ENCODE results near the gene CAP2. TPM values are rescaled to one million over a fixed set of nuclear protein-coding genes. Genes with fewer than 3 reads are reported as not detected.
"Not testable (repeated sequence)": the region's sequence is repeated elsewhere in the genome, so short reads cannot be mapped to it uniquely, and the experiment has no call there.

The CAP2 gene
- total RNA-seq, 2 experiments from 2014 or later: not detected

- no peaks in the 10 kb centered on the region for H3K27me3 Mint-ChIP-seq
- H3K36me3 Mint-ChIP-seq (ENCODE audit: low read depth): no peaks in the 10 kb centered on the region
- POLR2A ChIA-PET: no interaction called here
- H3K4me3 Mint-ChIP-seq: no peak overlapping the region
- no peak for DNase-seq
- H3K9me3 Mint-ChIP-seq: no peaks in the 10 kb centered on the region
- CTCF ChIA-PET: no interaction called here
- no peaks in the 10 kb centered on the region for H3K4me1 Mint-ChIP-seq
- no peak overlapping the region for H3K27ac Mint-ChIP-seq
These were observed 11.8 kb upstream of the CAP2 start for GRCh38 chr6:17381424-17382147.

DNA sequence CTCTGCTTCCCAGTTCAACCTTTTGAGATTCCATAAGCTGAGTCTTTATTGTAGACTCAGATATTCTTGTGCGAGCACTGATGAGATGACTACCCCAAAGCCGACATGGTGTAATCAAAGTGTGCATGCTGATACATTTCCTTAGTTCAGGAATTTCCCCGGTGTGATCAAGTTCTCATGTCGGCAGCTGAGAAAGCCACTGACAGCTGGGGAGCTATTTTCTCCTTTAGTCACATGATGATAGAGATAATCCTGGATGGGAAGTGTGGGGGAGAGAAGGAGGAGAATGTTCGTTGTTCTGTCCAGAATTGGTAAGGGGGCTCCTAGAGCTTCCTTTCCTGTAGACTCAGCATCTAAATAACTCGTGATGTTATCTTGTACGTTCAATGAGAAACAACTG lies 7.7 kb upstream of the CAP2 start:
- ChIA-PET CTCF (no interaction called here), POLR2A (no interaction called here)
- Mint-ChIP-seq H3K27ac (no peak overlapping the region), H3K27me3 (peaks cover 4% of the 10 kb centered on the region), H3K4me1 (no peaks in the 10 kb centered on the region), H3K36me3 (ENCODE audit: low read depth) (no peaks in the 10 kb centered on the region), H3K9me3 (no peaks in the 10 kb centered on the region), H3K4me3 (no peak overlapping the region)
- DNase-seq: no peak

GRCh38 chr6:17388365-17388764 lies 5.0 kb upstream of the CAP2 start:
- Mint-ChIP-seq H3K27me3 (peaks cover 28% of the 10 kb centered on the region), H3K4me3 (no peak overlapping the region), H3K27ac (no peak overlapping the region), H3K4me1 (no peaks in the 10 kb centered on the region), H3K9me3 (no peaks in the 10 kb centered on the region), H3K36me3 (ENCODE audit: low read depth) (no peaks in the 10 kb centered on the region)
- DNase-seq: no peak
- CTCF ChIA-PET: no interaction called here
- POLR2A ChIA-PET: no interaction called here

GRCh38 chr6:17389274-17389847 lies 4.0 kb upstream of the CAP2 start:
- Mint-ChIP-seq H3K27me3 (peaks cover 34% of the 10 kb centered on the region), H3K9me3 (no peaks in the 10 kb centered on the region), H3K4me1 (peaks cover 4% of the 10 kb centered on the region), H3K4me3 (no peak overlapping the region), H3K27ac (no peak overlapping the region), H3K36me3 (ENCODE audit: low read depth) (no peaks in the 10 kb centered on the region)
- ChIA-PET POLR2A (no interaction called here), CTCF (no interaction called here)
- DNase-seq: no peak

DNA sequence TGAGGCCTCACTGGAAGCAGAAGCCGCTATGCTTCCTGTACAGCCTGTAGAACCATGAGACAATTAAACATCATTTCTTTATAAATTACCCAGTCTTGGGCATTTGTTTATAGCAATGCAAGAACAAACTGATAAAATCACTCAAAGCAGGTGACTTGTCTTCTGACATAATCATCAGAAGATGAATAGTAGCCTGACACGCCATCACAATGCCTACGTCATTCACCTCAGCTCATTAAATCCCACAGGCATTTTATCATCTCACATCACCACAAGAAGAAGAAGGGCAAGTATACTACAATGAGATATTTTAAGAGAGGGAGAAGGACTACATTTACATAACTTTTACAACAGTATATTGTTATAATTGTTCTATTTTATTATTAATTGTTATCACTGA lies 3.1 kb upstream of the CAP2 start:
- ChIA-PET POLR2A (no interaction called here), CTCF (no interaction called here)
- Mint-ChIP-seq H3K36me3 (ENCODE audit: low read depth) (no peaks in the 10 kb centered on the region), H3K4me1 (peaks cover 4% of the 10 kb centered on the region), H3K27me3 (peaks cover 43% of the 10 kb centered on the region), H3K27ac (no peak overlapping the region), H3K4me3 (no peak overlapping the region), H3K9me3 (no peaks in the 10 kb centered on the region)
- no peak for DNase-seq

- ChIA-PET POLR2A (no interaction called here), CTCF (no interaction called here)
- no peaks in the 10 kb centered on the region for H3K36me3 Mint-ChIP-seq (ENCODE audit: low read depth)
- H3K27ac Mint-ChIP-seq: no peak overlapping the region
- H3K4me3 Mint-ChIP-seq: no peak overlapping the region
- peaks cover 54% of the 10 kb centered on the region for H3K27me3 Mint-ChIP-seq
- DNase-seq: no peak
- no peaks in the 10 kb centered on the region for H3K9me3 Mint-ChIP-seq
- H3K4me1 Mint-ChIP-seq: peaks cover 4% of the 10 kb centered on the region
These were observed 1.4 kb upstream of the CAP2 start for GRCh38 chr6:17391976-17392375.

GRCh38 chr6:17393892-17394631 lies 667 bp downstream of the CAP2 start:
- no peaks in the 10 kb centered on the region for H3K9me3 Mint-ChIP-seq
- ChIA-PET POLR2A (no interaction called here), CTCF (interaction anchor here (0.6 kb wide), 2 partner anchors 124 to 379 kb away, joined by 3 read pairs; no protein-coding TSS in a partner anchor)
- H3K4me3 Mint-ChIP-seq: peak overlapping the region; percentile 39
- H3K36me3 Mint-ChIP-seq (ENCODE audit: low read depth): no peaks in the 10 kb centered on the region
- no peak overlapping the region for H3K27ac Mint-ChIP-seq
- H3K4me1 Mint-ChIP-seq: peaks cover 4% of the 10 kb centered on the region
- DNase-seq: no peak
- peaks cover 54% of the 10 kb centered on the region for H3K27me3 Mint-ChIP-seq

DNA sequence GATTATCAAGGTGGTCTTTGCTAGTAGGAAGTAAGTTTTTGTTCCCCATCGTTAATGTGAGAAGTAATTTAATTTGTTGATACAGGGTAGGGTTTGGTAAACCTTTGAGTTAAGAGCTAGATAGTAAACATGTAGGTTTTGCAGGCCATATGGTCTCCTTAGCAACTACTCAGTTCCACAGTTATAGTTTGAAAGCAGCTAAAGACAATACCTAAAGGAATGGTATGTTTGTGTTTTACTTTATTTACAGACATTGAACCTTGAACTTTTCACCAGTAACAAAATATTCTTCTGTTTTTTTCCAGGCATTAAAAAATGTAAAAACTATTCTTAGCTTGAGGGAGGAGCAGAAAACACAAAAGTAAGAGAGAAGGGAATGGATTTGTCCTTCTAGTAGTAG lies 1.7 kb downstream of the CAP2 start:
- Mint-ChIP-seq H3K4me3 (no peak overlapping the region), H3K27me3 (peaks cover 52% of the 10 kb centered on the region), H3K36me3 (ENCODE audit: low read depth) (no peaks in the 10 kb centered on the region), H3K27ac (no peak overlapping the region), H3K4me1 (peaks cover 4% of the 10 kb centered on the region), H3K9me3 (no peaks in the 10 kb centered on the region)
- POLR2A ChIA-PET: no interaction called here
- DNase-seq: no peak
- CTCF ChIA-PET: no interaction called here

DNA sequence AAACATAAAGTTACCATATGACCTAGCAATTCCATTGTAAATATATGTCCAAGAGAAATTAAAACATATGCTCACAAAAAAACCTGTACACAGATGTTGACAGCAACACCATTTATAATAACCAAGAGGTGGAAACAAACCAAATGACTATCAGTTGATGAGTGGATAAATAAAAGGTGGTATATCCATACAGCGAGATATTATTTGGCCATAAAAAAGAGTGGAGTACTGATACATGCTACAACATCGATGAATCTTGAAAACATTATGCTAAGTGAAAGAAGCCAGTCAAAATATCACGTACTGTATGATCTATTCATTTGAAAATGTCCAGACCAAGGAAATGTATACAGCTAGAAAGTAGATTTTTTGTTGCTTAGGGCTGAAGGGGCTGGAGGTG lies 2.9 kb downstream of the CAP2 start:
- peaks cover 46% of the 10 kb centered on the region for H3K27me3 Mint-ChIP-seq
- ChIA-PET POLR2A (no interaction called here), CTCF (no interaction called here)
- H3K36me3 Mint-ChIP-seq (ENCODE audit: low read depth): no peaks in the 10 kb centered on the region
- no peak for DNase-seq
- H3K27ac Mint-ChIP-seq: no peak overlapping the region
- no peaks in the 10 kb centered on the region for H3K9me3 Mint-ChIP-seq
- H3K4me1 Mint-ChIP-seq: peaks cover 4% of the 10 kb centered on the region
- no peak overlapping the region for H3K4me3 Mint-ChIP-seq

GRCh38 chr6:17397764-17398194 lies 4.4 kb downstream of the CAP2 start:
- Mint-ChIP-seq H3K4me3 (no peak overlapping the region), H3K27me3 (peaks cover 30% of the 10 kb centered on the region), H3K9me3 (no peaks in the 10 kb centered on the region), H3K36me3 (ENCODE audit: low read depth) (no peaks in the 10 kb centered on the region), H3K27ac (no peak overlapping the region), H3K4me1 (peaks cover 4% of the 10 kb centered on the region)
- ChIA-PET CTCF (no interaction called here), POLR2A (no interaction called here)
- no peak for DNase-seq

DNA sequence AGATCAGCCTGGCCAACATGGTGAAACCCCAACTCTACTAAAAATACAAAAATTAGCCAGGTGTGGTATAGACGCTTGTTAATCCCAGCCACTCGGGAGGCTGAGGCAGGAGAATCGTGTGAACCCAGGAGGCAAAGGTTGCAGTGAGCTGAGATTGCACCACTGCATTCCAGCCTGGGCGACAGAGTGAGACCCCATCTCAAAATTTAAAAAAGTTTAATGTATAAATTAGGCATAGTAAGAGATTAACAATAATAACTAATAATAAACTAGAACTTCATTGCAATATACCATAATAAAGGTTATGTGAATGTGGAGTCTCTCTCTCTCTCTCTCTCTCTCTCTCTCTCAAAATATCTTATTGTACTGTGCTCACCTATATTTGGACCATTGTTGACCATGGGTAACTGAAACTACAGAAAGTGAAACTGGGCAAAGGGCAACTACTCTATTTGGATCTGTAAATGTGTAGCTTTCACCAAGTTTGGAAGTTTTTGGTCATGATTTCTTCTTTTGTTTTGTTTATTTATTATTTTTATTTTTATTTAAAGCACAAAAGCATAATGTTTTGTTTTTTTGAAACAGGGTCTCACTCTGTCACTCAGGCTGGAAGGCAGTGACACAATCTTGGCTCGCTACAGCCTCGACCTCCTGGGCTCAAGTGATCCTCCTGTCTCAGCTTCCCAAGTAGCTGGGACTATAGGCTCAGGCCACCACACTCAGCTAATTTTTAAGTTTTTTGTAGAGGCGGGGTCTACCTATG lies 12.0 kb downstream of the CAP2 start:
- DNase-seq; CTCF ChIA-PET; H3K4me3 Mint-ChIP-seq; H3K36me3 Mint-ChIP-seq (ENCODE audit: low read depth); H3K9me3 Mint-ChIP-seq; H3K4me1 Mint-ChIP-seq; POLR2A ChIA-PET; H3K27me3 Mint-ChIP-seq; H3K27ac Mint-ChIP-seq: not testable (repeated sequence)

GRCh38 chr6:17405944-17406245 lies 12.5 kb downstream of the CAP2 start:
- Mint-ChIP-seq H3K27me3 (no peaks in the 10 kb centered on the region), H3K36me3 (ENCODE audit: low read depth) (no peaks in the 10 kb centered on the region), H3K9me3 (no peaks in the 10 kb centered on the region), H3K4me3 (no peak overlapping the region), H3K27ac (no peak overlapping the region), H3K4me1 (no peaks in the 10 kb centered on the region)
- ChIA-PET CTCF (no interaction called here), POLR2A (no interaction called here)
- no peak for DNase-seq

GRCh38 chr6:17408081-17408480 lies 14.7 kb downstream of the CAP2 start:
- no peak for DNase-seq
- CTCF ChIA-PET: no interaction called here

More at GRCh38 chr6:17408081-17408480, 14.7 kb downstream of the CAP2 start:
- Mint-ChIP-seq H3K9me3 (no peaks in the 10 kb centered on the region), H3K4me1 (no peaks in the 10 kb centered on the region), H3K4me3 (no peak overlapping the region), H3K27ac (no peak overlapping the region), H3K36me3 (ENCODE audit: low read depth) (no peaks in the 10 kb centered on the region), H3K27me3 (no peaks in the 10 kb centered on the region)
- POLR2A ChIA-PET: no interaction called here

All from activated CD4-positive, alpha-beta T cell treated with anti-CD3 and anti-CD28 coated beads, Interleukin-2, amount 10 ng/mL, durations not matched to agents 7 days and 5 days (primary cell).